Bronchial epithelial cell (primary cell): Measurements from ENCODE around the gene KRT39. TPM values are rescaled to one million over a fixed set of nuclear protein-coding genes. Genes with fewer than 3 reads are reported as not detected.
A peak's percentile ranks its signal among the peaks of the same experiment; 100 is the strongest.

Experiments used
- DNase-seq: peaks from one replicate; pipeline ENCODE4 v3.0.0-alpha.2; 2010; ENCODE audit warnings: low read depth
- FAIRE-seq: peaks from 2 replicates; lab custom pipeline; 2011; peaks lifted over from hg19 to GRCh38; lab: Jason Lieb, UNC
- H3K27me3 ChIP-seq: 2 replicates; pipeline ENCODE4 v1.5.1; 2011; ENCODE audit warnings: low read length; ENCODE audit not compliant: control insufficient read depth, insufficient read depth
- H3K36me3 ChIP-seq: 2 replicates; pipeline ENCODE4 v1.5.1; 2011; ENCODE audit warnings: low read length; ENCODE audit not compliant: control insufficient read depth, insufficient read depth
- H3K4me3 ChIP-seq: 2 replicates; pipeline ENCODE4 v1.5.1; 2011; ENCODE audit warnings: mild to moderate bottlenecking, low read depth, low read length, control low read depth
- total RNA-seq: library from RNA; depleted of rRNA; stranded (reverse); fragments of >200 nt; gene quantifications from 2 replicates; pipeline ENCODE4 v1.2.1, GENCODE V29; 2014
- TF ChIP-seq, protein P1 (sequence below): IDR thresholded peaks from 2 replicates; pipeline ENCODE4 v1.5.1; 2011; ENCODE audit warnings: mild to moderate bottlenecking, moderate library complexity, low read length, control low read depth, inconsistent platforms; ENCODE audit not compliant: insufficient read depth, severe bottlenecking

Gene KRT39
- total RNA-seq, 1 donor from 2014 or later = not detected

DNA sequence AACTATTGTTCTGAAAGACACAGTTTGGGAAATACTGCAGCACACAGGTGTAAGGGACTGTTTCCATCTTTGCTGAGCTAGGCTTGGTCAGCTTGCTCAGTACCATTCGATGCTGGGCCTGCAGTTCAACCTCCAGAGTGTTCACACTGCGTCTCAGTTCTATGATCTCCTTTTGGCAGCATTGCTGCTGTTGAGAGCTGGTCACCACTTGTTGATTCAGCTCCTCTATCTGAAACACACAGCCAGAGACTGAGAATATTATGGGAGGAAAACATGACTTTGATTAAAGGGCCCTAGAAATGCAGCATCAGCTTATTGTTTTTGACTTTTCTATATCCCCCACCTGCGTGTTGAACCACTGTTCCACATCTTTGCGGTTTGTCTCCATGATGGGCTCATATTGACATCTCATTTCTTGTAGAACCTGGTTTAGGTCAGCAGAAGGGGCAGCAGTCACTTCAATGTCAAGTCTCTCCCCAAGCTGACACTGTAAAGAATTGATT, 4.6 kb downstream of the KRT39 start:
- TF ChIP-seq, protein P1, sequence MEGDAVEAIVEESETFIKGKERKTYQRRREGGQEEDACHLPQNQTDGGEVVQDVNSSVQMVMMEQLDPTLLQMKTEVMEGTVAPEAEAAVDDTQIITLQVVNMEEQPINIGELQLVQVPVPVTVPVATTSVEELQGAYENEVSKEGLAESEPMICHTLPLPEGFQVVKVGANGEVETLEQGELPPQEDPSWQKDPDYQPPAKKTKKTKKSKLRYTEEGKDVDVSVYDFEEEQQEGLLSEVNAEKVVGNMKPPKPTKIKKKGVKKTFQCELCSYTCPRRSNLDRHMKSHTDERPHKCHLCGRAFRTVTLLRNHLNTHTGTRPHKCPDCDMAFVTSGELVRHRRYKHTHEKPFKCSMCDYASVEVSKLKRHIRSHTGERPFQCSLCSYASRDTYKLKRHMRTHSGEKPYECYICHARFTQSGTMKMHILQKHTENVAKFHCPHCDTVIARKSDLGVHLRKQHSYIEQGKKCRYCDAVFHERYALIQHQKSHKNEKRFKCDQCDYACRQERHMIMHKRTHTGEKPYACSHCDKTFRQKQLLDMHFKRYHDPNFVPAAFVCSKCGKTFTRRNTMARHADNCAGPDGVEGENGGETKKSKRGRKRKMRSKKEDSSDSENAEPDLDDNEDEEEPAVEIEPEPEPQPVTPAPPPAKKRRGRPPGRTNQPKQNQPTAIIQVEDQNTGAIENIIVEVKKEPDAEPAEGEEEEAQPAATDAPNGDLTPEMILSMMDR = no peak
- Histone ChIP-seq H3K36me3 (no peaks in the 10 kb centered on the region), H3K4me3 (no peak overlapping the region), H3K27me3 (no peaks in the 10 kb centered on the region)
- FAIRE-seq (peak; percentile 43), DNase-seq (no peak)

DNA sequence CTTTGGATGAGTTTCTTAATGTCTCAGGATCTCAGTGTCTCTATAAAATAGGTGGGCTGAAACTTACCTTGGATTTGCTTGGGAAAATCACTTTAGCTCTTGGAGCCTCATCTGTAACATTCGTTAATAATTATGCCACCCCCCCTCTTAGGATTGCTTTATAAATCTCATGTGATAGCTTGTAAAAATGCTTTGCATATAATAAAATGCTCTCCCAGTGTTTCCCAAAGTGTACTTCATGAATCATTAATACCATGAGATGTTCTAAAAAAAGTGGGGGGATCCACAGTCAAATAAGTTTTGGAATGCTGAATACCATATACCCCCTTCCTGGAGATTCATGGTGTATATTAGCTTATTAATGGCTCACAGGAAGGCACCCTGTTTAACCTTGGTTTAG, 5.2 kb downstream of the KRT39 start:
- Histone ChIP-seq H3K27me3 (no peaks in the 10 kb centered on the region), H3K4me3 (no peak overlapping the region), H3K36me3 (no peaks in the 10 kb centered on the region)
- TF ChIP-seq, protein P1 = no peak
- DNase-seq = no peak
- no peak for FAIRE-seq

DNA sequence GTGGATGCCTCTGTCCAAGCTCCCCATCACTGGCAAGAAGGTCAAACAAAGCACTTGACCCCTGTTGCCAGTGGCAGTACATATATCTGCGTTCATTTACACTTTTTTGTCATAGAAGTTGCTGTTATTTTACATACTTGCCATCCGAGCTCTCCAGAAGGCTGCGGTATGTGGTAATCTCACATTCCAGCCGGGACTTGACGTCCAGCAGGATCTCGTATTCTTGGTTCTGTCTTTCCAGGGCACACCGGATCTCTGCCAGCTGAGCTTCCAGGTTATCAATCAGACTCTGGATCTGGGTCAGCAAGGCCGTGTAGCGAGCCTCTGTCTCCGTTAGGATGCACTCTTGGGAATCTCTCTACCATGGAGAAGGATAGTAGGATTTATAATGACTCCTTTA, 6.6 kb downstream of the KRT39 start:
- Histone ChIP-seq H3K36me3 (no peaks in the 10 kb centered on the region), H3K4me3 (no peak overlapping the region), H3K27me3 (no peaks in the 10 kb centered on the region)
- DNase-seq (peak; percentile 64), FAIRE-seq (no peak)
- TF ChIP-seq, protein P1 = no peak

DNA sequence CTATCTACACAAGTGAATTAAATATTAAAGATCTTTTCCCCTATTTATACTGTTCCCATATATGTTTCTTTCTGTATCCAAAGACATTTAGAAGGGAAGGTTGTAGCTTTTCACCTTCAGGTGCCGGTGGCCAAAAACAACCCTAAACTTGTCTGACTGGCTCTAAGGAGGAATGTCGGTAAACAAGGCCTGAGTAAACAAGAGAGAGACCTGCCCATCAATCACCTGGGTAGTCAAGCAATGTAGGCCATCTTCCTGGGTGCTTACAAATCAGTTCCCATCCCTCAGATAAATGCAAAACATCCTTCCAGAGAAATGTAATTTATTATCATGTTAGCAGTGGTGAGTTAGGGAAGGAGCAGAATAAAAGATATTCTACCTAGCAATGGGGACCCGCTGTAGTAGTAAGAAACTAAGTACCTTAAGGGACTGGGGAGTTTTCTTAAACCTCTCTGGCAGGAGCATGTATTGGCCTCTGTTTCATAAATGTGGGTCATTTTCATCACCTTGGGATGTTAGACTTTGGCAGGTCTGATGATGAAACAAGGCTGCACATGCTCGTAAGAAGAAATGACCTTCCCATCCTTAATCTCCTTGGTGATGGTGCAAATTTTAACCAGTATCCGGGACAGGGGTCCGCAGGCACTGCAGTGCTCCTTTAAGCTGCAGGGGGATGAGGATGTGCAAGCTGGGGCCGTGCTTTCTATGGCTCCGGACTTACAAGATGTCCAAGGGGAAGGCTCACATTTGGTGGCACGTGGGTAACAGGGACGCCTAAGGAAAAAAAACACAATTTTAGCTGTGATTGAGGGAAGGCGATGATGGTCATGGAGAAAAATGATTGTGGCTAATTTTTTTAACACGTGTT, 8.4 kb downstream of the KRT39 start:
- TF ChIP-seq, protein P1 = no peak
- H3K4me3 ChIP-seq = no peak overlapping the region
- FAIRE-seq (no peak), DNase-seq (peak; percentile 86)
- H3K36me3 ChIP-seq = no peaks in the 10 kb centered on the region
- H3K27me3 ChIP-seq = no peaks in the 10 kb centered on the region

DNA sequence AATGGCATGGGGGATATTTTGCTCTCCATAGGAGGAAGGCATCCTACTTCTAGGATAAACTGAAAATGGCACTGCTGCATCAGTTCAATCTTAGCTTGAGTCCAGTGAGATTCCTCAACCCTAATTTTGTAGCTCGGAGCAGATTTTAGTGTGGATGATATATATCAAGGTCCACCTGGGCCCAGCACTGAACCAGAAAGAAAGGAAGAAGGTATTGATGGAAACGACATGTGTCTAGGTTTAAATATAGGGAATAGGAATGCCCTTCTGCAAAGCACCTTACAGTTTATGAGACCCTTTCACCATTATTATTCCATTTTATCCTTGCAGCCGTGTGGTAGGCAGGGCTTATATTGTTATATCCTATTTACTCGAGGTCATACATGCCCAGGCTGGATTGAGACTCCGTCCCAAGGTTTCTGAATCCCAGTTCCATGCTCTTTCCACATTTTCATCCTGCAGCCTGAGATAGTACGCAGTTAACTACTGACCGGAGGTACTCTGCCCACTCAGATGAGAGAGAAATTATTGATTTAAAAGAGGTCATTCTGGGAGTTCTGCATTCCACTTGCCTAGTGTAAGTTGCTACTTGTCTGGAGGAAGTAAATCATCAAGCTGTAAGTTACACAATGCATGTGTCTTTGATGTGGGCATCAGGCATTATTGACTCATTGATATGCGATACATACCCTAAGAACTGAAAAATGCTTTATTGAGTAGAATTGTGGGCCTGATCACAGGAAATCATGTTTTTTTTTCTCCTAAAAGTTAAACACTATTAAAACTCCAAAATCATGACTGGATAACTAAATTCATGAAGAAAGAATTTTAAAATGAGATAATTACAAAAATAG, 10.1 kb downstream of the KRT39 start:
- Histone ChIP-seq H3K36me3 (no peaks in the 10 kb centered on the region), H3K4me3 (no peak overlapping the region), H3K27me3 (no peaks in the 10 kb centered on the region)
- FAIRE-seq (peak; percentile 94), DNase-seq (peak; percentile 100)
- TF ChIP-seq, protein P1 = no peak
